HL-60 (cell line): Measurements from ENCODE around the gene KCNJ3.

ENCODE experiments used
- DNase-seq, 2 experiments: peaks; one replicate each; pipeline ENCODE4 v3.0.0-alpha.2; 2010 to 2020; ENCODE audit warnings: low read depth in 1 of 2, low spot score in 1 of 2
- H3K27ac ChIP-seq: fragments of 250-450 bp; sonication (Bioruptor Pico); replicated peaks from 2 replicates; pipeline ENCODE4 v1.5.1; 2020; ENCODE audit warnings: mild to moderate bottlenecking, moderate library complexity
- H3K27me3 ChIP-seq: fragments of 250-450 bp; sonication (Bioruptor Pico); 2 replicates; pipeline ENCODE4 v1.5.1; 2021; ENCODE audit warnings: mild to moderate bottlenecking, moderate library complexity; ENCODE audit not compliant: insufficient read depth, poor library complexity, severe bottlenecking
- H3K4me3 ChIP-seq: replicated peaks from 2 replicates; pipeline ENCODE4 v1.5.1; 2011; ENCODE audit warnings: mild to moderate bottlenecking, control low read depth, low read length; ENCODE audit not compliant: insufficient read depth
- GABPA ChIP-seq: IDR thresholded peaks from 2 replicates; pipeline ENCODE4 v1.6.1; 2012; ENCODE audit warnings: low read depth
- POLR2AphosphoS5 ChIP-seq: IDR thresholded peaks from 2 replicates; pipeline ENCODE4 v1.6.1; 2012; ENCODE audit warnings: low read depth
- REST ChIP-seq: IDR thresholded peaks from 2 replicates; pipeline ENCODE4 v1.6.1; 2012; ENCODE audit warnings: low read depth; ENCODE audit not compliant: insufficient replicate concordance
- SPI1 ChIP-seq: IDR thresholded peaks from 2 replicates; pipeline ENCODE4 v1.6.1; 2012; ENCODE audit warnings: low read depth, mild to moderate bottlenecking, borderline replicate concordance
- TF ChIP-seq, protein P1 (sequence below): IDR thresholded peaks from one replicate; pipeline ENCODE4 v1.5.1; 2011; ENCODE audit warnings: low read length, control low read depth, inconsistent platforms; ENCODE audit not compliant: insufficient read depth

Gene KCNJ3

DNA sequence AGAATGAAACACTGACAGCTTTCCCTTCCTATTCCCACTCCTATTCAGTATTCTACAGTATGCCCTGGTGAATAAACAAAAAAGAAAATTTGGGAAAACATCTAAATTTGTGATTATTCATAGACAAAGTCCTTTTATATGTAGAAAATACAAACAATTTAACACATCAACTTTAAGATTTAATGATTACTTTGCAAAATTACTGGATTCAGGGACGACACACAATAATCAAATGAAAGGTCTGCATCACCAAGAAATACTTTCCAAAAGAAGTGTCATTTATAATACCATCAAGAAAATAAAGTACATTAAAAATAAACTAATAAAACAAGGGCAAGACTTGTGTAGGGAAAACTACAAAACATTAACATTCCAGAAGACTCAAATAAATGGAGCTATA is 199.8 kb downstream of the KCNJ3 start:
- TF ChIP-seq REST (no peak), SPI1 (no peak), GABPA (no peak), POLR2AphosphoS5 (no peak)
- TF ChIP-seq, protein P1, sequence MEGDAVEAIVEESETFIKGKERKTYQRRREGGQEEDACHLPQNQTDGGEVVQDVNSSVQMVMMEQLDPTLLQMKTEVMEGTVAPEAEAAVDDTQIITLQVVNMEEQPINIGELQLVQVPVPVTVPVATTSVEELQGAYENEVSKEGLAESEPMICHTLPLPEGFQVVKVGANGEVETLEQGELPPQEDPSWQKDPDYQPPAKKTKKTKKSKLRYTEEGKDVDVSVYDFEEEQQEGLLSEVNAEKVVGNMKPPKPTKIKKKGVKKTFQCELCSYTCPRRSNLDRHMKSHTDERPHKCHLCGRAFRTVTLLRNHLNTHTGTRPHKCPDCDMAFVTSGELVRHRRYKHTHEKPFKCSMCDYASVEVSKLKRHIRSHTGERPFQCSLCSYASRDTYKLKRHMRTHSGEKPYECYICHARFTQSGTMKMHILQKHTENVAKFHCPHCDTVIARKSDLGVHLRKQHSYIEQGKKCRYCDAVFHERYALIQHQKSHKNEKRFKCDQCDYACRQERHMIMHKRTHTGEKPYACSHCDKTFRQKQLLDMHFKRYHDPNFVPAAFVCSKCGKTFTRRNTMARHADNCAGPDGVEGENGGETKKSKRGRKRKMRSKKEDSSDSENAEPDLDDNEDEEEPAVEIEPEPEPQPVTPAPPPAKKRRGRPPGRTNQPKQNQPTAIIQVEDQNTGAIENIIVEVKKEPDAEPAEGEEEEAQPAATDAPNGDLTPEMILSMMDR = no peak
- no peak overlapping the region for H3K4me3 ChIP-seq
- no peak for DNase-seq
- no peak overlapping the region for H3K27ac ChIP-seq
- no peaks in the 10 kb centered on the region for H3K27me3 ChIP-seq

DNA sequence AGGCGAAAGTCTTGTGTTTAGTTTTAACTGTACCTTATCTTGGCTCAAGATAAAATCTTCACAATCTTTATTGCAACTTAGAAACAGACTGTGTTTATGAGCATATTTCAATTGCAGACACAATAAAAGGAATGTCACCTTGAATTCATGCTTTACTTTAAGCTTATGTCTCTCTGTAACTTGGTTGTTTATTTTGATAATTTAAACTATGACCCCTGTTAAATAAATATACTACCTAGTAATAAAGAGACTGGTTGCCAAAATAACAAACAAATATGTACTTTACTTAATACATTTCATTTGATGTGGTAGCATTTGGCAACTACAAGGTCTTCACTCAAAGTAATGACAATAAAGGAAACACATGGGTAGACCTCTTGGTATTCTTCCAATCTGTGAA is 202.6 kb downstream of the KCNJ3 start:
- H3K27me3 ChIP-seq = no peaks in the 10 kb centered on the region
- DNase-seq = no peak

More for the DNA sequence above, 202.6 kb downstream of the KCNJ3 start:
- Histone ChIP-seq H3K27ac (no peak overlapping the region), H3K4me3 (no peak overlapping the region)
- no peak for TF ChIP-seq POLR2AphosphoS5
- TF ChIP-seq GABPA = no peak
- no peak for TF ChIP-seq REST
- TF ChIP-seq, protein P1 = no peak
- TF ChIP-seq SPI1 = no peak
